T47D (cell line): ENCODE results near the gene MICOS13.
A peak's percentile ranks its signal among the peaks of the same experiment; 100 is the strongest.
"Not testable (repeated sequence)": the region's sequence is repeated elsewhere in the genome, so short reads cannot be mapped to it uniquely, and the experiment has no call there.

Experiments
- DNase-seq, 2 experiments: peaks; one replicate each; pipeline versions ENCODE4 v3.0.0 to v3.0.0-alpha.2; 2011 to 2012; ENCODE audit warnings: low read depth in 1 of 2, low spot score in 1 of 2
- JUND ChIP-seq: IDR thresholded peaks from 2 replicates; pipeline ENCODE4 v1.6.1; 2012; ENCODE audit warnings: low read depth
- in situ Hi-C: cut with HindIII; loops from 2 replicates; pipeline ENCODE4 v1.10.0; 2016; ENCODE audit warnings: low sequenced_read_pairs, low pct_unique_long_range_greater_than_20kb

Gene MICOS13

GRCh38 chr19:5696196-5697021 is 16.1 kb upstream of the MICOS13 start:
- TF ChIP-seq JUND: no peak
- in situ Hi-C loops: no loop called here
- no peak for DNase-seq

DNA sequence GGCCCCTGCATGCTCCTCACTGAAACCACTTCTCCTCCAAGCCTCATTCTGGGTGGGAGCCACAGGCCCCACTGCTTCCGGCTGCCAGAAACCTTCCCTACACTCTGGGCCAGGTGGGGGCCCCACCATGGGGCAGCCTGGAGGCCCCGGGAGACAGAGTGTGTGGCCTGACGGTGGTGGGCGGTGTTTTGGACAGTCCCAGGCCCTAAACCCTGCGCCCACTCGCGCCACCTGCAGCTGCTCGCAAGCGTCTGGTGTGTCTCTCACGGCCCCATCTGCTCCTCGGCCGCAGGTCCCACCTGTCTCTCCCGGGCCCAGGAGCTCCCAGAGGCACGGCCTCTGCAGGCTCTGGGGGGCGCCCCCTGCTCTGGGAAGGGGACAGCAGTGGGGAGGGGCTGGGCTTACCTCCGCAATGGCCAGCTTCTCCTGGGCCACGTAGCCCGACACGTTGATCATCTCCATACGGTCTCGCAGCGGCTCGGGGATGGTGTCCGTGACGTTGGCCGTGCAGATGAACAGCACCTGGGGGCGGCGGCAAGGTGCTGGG is 15.4 kb upstream of the MICOS13 start:
- no peak for TF ChIP-seq JUND
- in situ Hi-C loops: no loop called here
- DNase-seq: no peak

DNA sequence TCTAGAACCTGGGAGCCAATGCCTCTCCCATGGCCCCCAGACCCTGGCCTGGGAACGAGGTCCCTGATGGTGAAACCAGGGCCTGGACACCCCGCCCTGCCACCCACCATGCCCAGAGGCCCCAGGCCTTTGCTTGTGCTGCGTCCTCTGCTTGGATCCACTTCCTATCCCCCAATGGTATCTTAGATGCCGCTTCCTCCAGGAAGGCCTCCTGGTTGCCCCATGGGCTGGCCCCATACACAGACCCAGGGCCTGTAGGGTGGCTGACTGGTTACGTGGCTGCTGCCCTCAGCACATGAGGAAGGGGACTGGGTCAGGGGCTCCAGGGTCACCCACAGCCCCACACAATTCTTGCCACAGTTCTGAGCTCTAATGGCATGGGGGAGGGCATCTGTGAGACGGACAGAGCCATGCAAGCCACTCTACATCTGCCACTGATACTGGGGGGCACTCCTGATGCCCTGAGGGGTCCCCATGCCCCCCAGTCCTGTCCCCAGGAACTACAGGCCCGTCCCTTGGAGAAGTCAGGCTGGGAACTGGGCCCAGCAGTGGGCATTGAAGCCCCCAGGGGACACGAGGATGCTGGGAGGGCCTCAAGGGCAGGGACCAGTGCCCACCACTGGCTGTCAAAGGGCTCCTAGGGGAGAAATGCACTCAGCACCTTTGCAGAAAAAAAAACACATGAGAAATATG is 14.8 kb upstream of the MICOS13 start:
- no peak for TF ChIP-seq JUND
- in situ Hi-C loops: no loop called here
- no peak for DNase-seq

GRCh38 chr19:5694167-5694955 is 14.0 kb upstream of the MICOS13 start:
- DNase-seq: no peak
- in situ Hi-C loops: no loop called here
- no peak for TF ChIP-seq JUND

DNA sequence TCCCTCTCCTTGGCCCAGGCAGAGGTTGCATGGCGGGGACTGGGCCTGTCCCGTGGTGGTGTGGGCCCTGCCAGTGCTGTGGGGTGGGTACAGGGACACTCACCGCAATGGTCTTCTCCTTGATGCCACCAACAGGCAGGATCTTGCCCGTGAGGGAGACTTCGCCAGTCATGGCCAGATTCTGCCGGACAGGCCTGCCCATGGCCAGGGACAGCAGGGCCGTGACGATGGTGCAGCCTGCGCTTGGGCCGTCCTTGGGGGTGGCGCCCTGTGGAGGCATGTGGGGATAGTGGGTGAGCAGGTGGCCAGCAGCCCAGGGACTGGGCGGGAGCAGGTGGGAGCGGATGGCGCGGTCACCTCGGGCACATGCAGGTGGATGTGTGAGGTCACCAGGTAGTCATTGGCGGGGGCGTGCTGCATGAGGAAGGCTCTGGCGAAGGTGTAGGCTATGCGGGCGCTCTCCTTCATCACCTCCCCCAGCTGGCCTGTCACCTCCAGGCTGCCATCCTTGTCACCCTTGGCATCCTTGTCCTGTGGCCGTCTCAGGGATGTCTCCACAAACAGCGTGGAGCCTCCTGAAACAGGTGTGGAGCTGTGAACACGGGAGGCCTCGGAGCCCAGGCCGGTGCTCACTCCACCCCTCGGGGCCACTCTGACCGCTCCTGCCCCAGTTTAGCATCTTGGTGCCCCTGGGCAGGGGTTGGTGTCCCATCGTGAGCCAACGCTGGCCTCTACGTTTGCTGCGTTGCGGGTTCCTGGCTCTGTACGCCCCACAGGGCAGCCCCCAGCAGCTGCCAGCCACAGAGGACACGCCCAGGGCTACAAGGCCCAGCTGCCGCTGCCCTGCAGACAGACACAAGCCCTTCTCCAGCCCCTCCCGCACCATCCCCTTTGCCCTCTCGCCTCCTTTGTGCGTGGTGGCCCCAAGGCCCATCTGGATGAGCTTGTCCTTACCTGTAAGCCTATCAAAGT is 13.2 kb upstream of the MICOS13 start:
- DNase-seq: no peak
- TF ChIP-seq JUND: no peak
- in situ Hi-C loops: no loop called here

GRCh38 chr19:5692723-5693194 is 12.4 kb upstream of the MICOS13 start:
- in situ Hi-C loops: no loop called here
- no peak for TF ChIP-seq JUND
- DNase-seq: no peak

- no peak for DNase-seq
Observed at GRCh38 chr19:5691822-5692722, 11.8 kb upstream of the MICOS13 start.

GRCh38 chr19:5690955-5691821 is 10.9 kb upstream of the MICOS13 start:
- no peak for TF ChIP-seq JUND
- in situ Hi-C loops: no loop called here
- no peak for DNase-seq

More at GRCh38 chr19:5691822-5692722, 11.8 kb upstream of the MICOS13 start:
- in situ Hi-C loops: no loop called here
- TF ChIP-seq JUND: no peak

- no peak for TF ChIP-seq JUND
- in situ Hi-C loops: no loop called here
- DNase-seq: peak; percentile 94 to 96
Observed at GRCh38 chr19:5690125-5690954, 10.0 kb upstream of the MICOS13 start, which contains the start of gene RPL36. TSS of gene RPL36 (plus strand) at chr19:5690295. CDS start at chr19:5690508, 213 bp downstream.

GRCh38 chr19:5688262-5688881 is 8.1 kb upstream of the MICOS13 start:
- in situ Hi-C loops, DNase-seq: not testable (repeated sequence)
